ENCODE results near the gene ARHGAP15.

The ARHGAP15 gene

DNA sequence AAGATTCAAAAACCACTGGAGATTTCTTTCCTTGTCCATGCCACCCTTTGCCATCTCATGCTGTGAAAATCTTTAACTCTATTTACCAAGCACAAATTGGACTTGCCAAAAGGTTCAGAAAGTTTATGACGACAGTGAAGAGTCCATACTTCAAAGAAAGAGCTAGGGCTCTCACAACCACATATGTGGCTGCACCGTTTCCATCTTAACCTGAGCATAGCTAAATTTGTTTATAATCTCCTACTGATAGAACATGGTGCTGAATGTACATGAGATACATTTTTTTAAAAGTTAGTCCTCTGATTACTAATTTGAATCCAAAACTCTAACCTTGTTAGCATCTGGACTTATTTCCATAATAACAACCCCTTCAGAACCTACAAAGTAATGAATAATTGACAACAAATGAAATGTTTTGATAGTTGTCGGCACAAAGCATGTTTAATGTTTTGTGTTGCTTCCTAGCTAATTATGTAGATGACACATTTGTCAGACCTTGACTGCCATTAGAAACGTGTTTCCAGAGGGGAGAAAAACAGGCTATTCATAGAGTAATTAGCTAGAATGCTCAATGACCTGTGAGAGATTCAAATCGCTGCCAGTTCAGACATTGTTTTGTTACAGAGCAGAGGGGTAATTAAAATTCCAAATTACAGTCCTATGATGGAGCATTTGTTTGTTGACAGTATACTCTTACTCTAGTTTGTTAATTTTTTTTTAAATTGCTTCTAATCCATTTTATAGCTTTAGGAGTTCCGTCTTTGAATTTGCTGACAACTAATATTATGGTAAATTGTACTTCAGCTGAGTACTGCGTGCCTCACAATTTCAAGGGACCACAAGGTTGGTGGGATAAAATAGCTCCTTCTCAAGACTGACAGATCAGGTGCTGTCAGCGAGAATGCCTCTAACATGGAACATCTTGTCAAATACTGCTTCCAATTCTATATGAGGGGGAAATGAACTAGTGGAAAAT, 31.8 kb downstream of the ARHGAP15 start:
- H3K4ac ChIP-seq (ENCODE audit: low read depth, low read length), result no peak overlapping the region
- no peak overlapping the region for H4K8ac ChIP-seq (ENCODE audit: low read depth, low read length)
- no peak overlapping the region for H3K18ac ChIP-seq (ENCODE audit: low read length)
- WGBS (ENCODE audit: extremely low coverage, insufficient coverage, insufficient read length), result no CpG with 5 or more reads among the region's 8 CpGs
- H3K9me3 ChIP-seq (ENCODE audit: insufficient read depth, low read depth, low read length), result no peaks in the 10 kb centered on the region
- H3K79me2 ChIP-seq (ENCODE audit: control insufficient read depth, insufficient read depth, low read length, poor library complexity), result no peaks in the 10 kb centered on the region
- H3K14ac ChIP-seq (ENCODE audit: low read length), result no peak overlapping the region
- no peak overlapping the region for H3K23ac ChIP-seq (ENCODE audit: low read length)
- H2AK5ac ChIP-seq (ENCODE audit: low read length), result no peak overlapping the region
- H3K4me3 ChIP-seq (ENCODE audit: low read depth, low read length), result no peak overlapping the region
- no peak overlapping the region for H2BK5ac ChIP-seq (ENCODE audit: low read depth, low read length, poor library complexity)
- no peak overlapping the region for H3K9ac ChIP-seq (ENCODE audit: low read length)
- no peak overlapping the region for H3K27ac ChIP-seq (ENCODE audit: low read depth, low read length)
- H2BK120ac ChIP-seq (ENCODE audit: insufficient read depth, low read length, poor library complexity), result no peak overlapping the region
- H3K79me1 ChIP-seq (ENCODE audit: low read length), result no peaks in the 10 kb centered on the region
- DNase-seq, result no peak
- no peak overlapping the region for H2AFZ ChIP-seq (ENCODE audit: insufficient read depth, low read length, poor library complexity)
- no peaks in the 10 kb centered on the region for H3K27me3 ChIP-seq (ENCODE audit: insufficient read depth, low read length)
- no peak overlapping the region for H4K12ac ChIP-seq (ENCODE audit: low read depth, low read length)
- H4K91ac ChIP-seq (ENCODE audit: low read depth, low read length), result no peak overlapping the region
- no peak overlapping the region for H2BK12ac ChIP-seq (ENCODE audit: low read length)
- H3K36me3 ChIP-seq (ENCODE audit: control insufficient read depth in 1 of 2, insufficient read depth in 2 of 2, low read length in 2 of 2), result no peaks in the 10 kb centered on the region
- no peak overlapping the region for H3K4me2 ChIP-seq (ENCODE audit: low read length)
- H3K4me1 ChIP-seq (ENCODE audit: control insufficient read depth in 1 of 2, insufficient read depth in 2 of 2, low read length in 2 of 2), result no peaks in the 10 kb centered on the region

DNA sequence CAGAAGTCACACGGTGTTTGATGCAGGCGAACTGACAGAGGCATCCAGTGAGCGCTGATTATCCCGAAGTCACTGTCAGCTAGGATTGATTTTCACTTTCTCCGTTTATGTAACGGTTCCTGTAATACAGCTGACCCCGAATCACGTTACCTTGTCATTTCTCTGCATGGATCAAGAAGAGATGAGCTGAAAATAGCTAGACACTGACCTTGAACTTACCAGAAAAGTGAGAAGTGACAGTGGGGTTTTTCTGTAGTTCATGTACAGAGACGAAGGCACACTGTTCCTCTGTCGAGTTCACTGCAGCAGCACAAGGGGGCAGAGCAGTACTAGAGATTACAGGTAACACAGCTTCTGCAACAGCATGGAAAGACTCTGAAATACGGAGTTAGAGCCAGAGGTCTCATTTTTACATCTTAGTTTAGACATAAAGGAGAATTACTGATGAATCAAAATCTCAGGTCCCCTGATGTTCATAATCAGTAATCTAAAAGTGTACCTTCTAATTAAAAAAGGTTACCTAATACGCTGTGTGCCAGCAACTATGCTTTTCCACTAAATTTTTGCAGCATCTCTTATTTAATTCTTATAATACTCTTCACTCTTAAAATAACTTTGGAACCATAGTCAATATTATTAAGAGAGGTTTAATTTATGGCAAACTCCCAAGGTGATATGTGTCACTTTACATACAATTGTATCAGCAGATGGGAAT, 33.1 kb downstream of the ARHGAP15 start:
- no peak overlapping the region for H3K9ac ChIP-seq (ENCODE audit: low read length)
- DNase-seq, result peak; percentile 36 to 57
- H3K79me2 ChIP-seq (ENCODE audit: control insufficient read depth, insufficient read depth, low read length, poor library complexity), result no peaks in the 10 kb centered on the region
- H2AK5ac ChIP-seq (ENCODE audit: low read length), result no peak overlapping the region
- H3K18ac ChIP-seq (ENCODE audit: low read length), result no peak overlapping the region
- WGBS (ENCODE audit: extremely low coverage, insufficient coverage, insufficient read length), result no CpG with 5 or more reads among the region's 12 CpGs
- no peak overlapping the region for H4K12ac ChIP-seq (ENCODE audit: low read depth, low read length)
- H2BK5ac ChIP-seq (ENCODE audit: low read depth, low read length, poor library complexity), result no peak overlapping the region
- H2BK12ac ChIP-seq (ENCODE audit: low read length), result no peak overlapping the region
- H3K9me3 ChIP-seq (ENCODE audit: insufficient read depth, low read depth, low read length), result no peaks in the 10 kb centered on the region
- H3K27ac ChIP-seq (ENCODE audit: low read depth, low read length), result no peak overlapping the region
- no peaks in the 10 kb centered on the region for H3K4me1 ChIP-seq (ENCODE audit: control insufficient read depth in 1 of 2, insufficient read depth in 2 of 2, low read length in 2 of 2)
- H4K91ac ChIP-seq (ENCODE audit: low read depth, low read length), result no peak overlapping the region
- no peak overlapping the region for H3K23ac ChIP-seq (ENCODE audit: low read length)
- H4K8ac ChIP-seq (ENCODE audit: low read depth, low read length), result no peak overlapping the region
- no peak overlapping the region for H3K4me2 ChIP-seq (ENCODE audit: low read length)
- no peak overlapping the region for H3K4ac ChIP-seq (ENCODE audit: low read depth, low read length)
- H3K79me1 ChIP-seq (ENCODE audit: low read length), result no peaks in the 10 kb centered on the region
- no peaks in the 10 kb centered on the region for H3K27me3 ChIP-seq (ENCODE audit: insufficient read depth, low read length)
- no peak overlapping the region for H2BK120ac ChIP-seq (ENCODE audit: insufficient read depth, low read length, poor library complexity)
- no peak overlapping the region for H3K14ac ChIP-seq (ENCODE audit: low read length)
- H3K36me3 ChIP-seq (ENCODE audit: control insufficient read depth in 1 of 2, insufficient read depth in 2 of 2, low read length in 2 of 2), result no peaks in the 10 kb centered on the region
- H3K4me3 ChIP-seq (ENCODE audit: low read depth, low read length), result no peak overlapping the region
- H2AFZ ChIP-seq (ENCODE audit: insufficient read depth, low read length, poor library complexity), result no peak overlapping the region

- no peak overlapping the region for H3K27ac ChIP-seq (ENCODE audit: low read depth, low read length)
- no peaks in the 10 kb centered on the region for H3K27me3 ChIP-seq (ENCODE audit: insufficient read depth, low read length)
- H3K4me1 ChIP-seq (ENCODE audit: control insufficient read depth in 1 of 2, insufficient read depth in 2 of 2, low read length in 2 of 2), result no peaks in the 10 kb centered on the region
- H3K4me2 ChIP-seq (ENCODE audit: low read length), result no peak overlapping the region
- no peak overlapping the region for H3K4me3 ChIP-seq (ENCODE audit: low read depth, low read length)
- H3K79me1 ChIP-seq (ENCODE audit: low read length), result no peaks in the 10 kb centered on the region
- no peak overlapping the region for H2BK120ac ChIP-seq (ENCODE audit: insufficient read depth, low read length, poor library complexity)
- no peak overlapping the region for H2AFZ ChIP-seq (ENCODE audit: insufficient read depth, low read length, poor library complexity)
- no peak for DNase-seq
- no peak overlapping the region for H3K14ac ChIP-seq (ENCODE audit: low read length)
- no peak overlapping the region for H3K4ac ChIP-seq (ENCODE audit: low read depth, low read length)
- H3K18ac ChIP-seq (ENCODE audit: low read length), result no peak overlapping the region
- no peaks in the 10 kb centered on the region for H3K36me3 ChIP-seq (ENCODE audit: control insufficient read depth in 1 of 2, insufficient read depth in 2 of 2, low read length in 2 of 2)
- no peak overlapping the region for H3K9ac ChIP-seq (ENCODE audit: low read length)
- no peak overlapping the region for H2BK12ac ChIP-seq (ENCODE audit: low read length)
- H4K91ac ChIP-seq (ENCODE audit: low read depth, low read length), result no peak overlapping the region
- H3K79me2 ChIP-seq (ENCODE audit: control insufficient read depth, insufficient read depth, low read length, poor library complexity), result no peaks in the 10 kb centered on the region
- H3K23ac ChIP-seq (ENCODE audit: low read length), result no peak overlapping the region
- H2BK5ac ChIP-seq (ENCODE audit: low read depth, low read length, poor library complexity), result no peak overlapping the region
- H3K9me3 ChIP-seq (ENCODE audit: insufficient read depth, low read depth, low read length), result no peaks in the 10 kb centered on the region
- no peak overlapping the region for H4K12ac ChIP-seq (ENCODE audit: low read depth, low read length)
- no CpG with 5 or more reads among the region's 1 CpG for WGBS (ENCODE audit: extremely low coverage, insufficient coverage, insufficient read length)
- H4K8ac ChIP-seq (ENCODE audit: low read depth, low read length), result no peak overlapping the region
- no peak overlapping the region for H2AK5ac ChIP-seq (ENCODE audit: low read length)
Measured at GRCh38 chr2:143162997-143163396, 33.8 kb downstream of the ARHGAP15 start.

DNA sequence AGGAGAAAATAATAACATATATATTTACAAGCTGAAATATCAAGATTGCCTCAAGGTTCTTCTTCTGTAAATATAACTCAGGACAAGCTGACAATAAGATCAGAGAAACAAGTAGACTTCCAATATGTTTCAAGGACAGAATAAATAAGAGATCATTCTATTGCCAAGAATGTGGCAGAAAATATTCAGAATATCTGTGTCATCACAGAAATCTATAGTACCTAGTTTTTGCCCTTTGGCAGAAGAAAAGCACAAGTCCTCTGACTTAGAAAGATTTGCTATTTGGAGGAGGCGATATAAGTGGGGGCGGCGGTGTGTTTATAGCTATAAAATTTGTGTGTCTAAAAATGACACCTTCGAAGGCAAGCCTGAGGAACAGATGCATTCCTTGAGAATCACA, 34.3 kb downstream of the ARHGAP15 start:
- no peak overlapping the region for H3K4ac ChIP-seq (ENCODE audit: low read depth, low read length)

More for the DNA sequence above, 34.3 kb downstream of the ARHGAP15 start:
- no peaks in the 10 kb centered on the region for H3K4me1 ChIP-seq (ENCODE audit: control insufficient read depth in 1 of 2, insufficient read depth in 2 of 2, low read length in 2 of 2)
- no peaks in the 10 kb centered on the region for H3K36me3 ChIP-seq (ENCODE audit: control insufficient read depth in 1 of 2, insufficient read depth in 2 of 2, low read length in 2 of 2)
- no peak overlapping the region for H2AFZ ChIP-seq (ENCODE audit: insufficient read depth, low read length, poor library complexity)
- no peak overlapping the region for H3K14ac ChIP-seq (ENCODE audit: low read length)
- no peak overlapping the region for H4K12ac ChIP-seq (ENCODE audit: low read depth, low read length)
- H3K27me3 ChIP-seq (ENCODE audit: insufficient read depth, low read length), result no peaks in the 10 kb centered on the region
- H3K18ac ChIP-seq (ENCODE audit: low read length), result no peak overlapping the region
- H2BK5ac ChIP-seq (ENCODE audit: low read depth, low read length, poor library complexity), result no peak overlapping the region
- H2AK5ac ChIP-seq (ENCODE audit: low read length), result no peak overlapping the region
- no peaks in the 10 kb centered on the region for H3K79me1 ChIP-seq (ENCODE audit: low read length)
- no peak overlapping the region for H4K8ac ChIP-seq (ENCODE audit: low read depth, low read length)
- no peaks in the 10 kb centered on the region for H3K9me3 ChIP-seq (ENCODE audit: insufficient read depth, low read depth, low read length)
- H3K23ac ChIP-seq (ENCODE audit: low read length), result no peak overlapping the region
- no peak for DNase-seq
- H4K91ac ChIP-seq (ENCODE audit: low read depth, low read length), result no peak overlapping the region
- no peak overlapping the region for H3K9ac ChIP-seq (ENCODE audit: low read length)
- H3K4me2 ChIP-seq (ENCODE audit: low read length), result no peak overlapping the region
- WGBS (ENCODE audit: extremely low coverage, insufficient coverage, insufficient read length), result no CpG with 5 or more reads among the region's 4 CpGs
- no peaks in the 10 kb centered on the region for H3K79me2 ChIP-seq (ENCODE audit: control insufficient read depth, insufficient read depth, low read length, poor library complexity)
- H2BK12ac ChIP-seq (ENCODE audit: low read length), result no peak overlapping the region
- H2BK120ac ChIP-seq (ENCODE audit: insufficient read depth, low read length, poor library complexity), result no peak overlapping the region
- no peak overlapping the region for H3K4me3 ChIP-seq (ENCODE audit: low read depth, low read length)
- no peak overlapping the region for H3K27ac ChIP-seq (ENCODE audit: low read depth, low read length)

Data from trophoblast cell (in vitro differentiated cells and primary cell).